DND-41 (cell line): ENCODE measurements around the gene EVL.

Source experiments
- ATAC-seq: fragments of 200-7000 bp; cut with Tn5 transposase; 3 replicates; pipeline ENCODE4 v1.9.1; 2021; ENCODE audit warnings: low read depth; ENCODE audit not compliant: insufficient read depth
- DNase-seq: peaks from one replicate; pipeline ENCODE4 v3.0.0-alpha.2; 2020
- H2AFZ ChIP-seq: 2 replicates; pipeline ENCODE4 v1.6.0; 2012; ENCODE audit warnings: low read depth, low read length
- H3K27ac ChIP-seq: 2 replicates; pipeline ENCODE4 v1.5.1; 2012; ENCODE audit warnings: low read length, inconsistent platforms
- H3K27me3 ChIP-seq: fragments of 200-600 bp; sonication (generic); 2 replicates; pipeline ENCODE4 v1.6.0; 2012; ENCODE audit warnings: low read length, mild to moderate bottlenecking, inconsistent platforms; ENCODE audit not compliant: insufficient read depth, poor library complexity
- H3K36me3 ChIP-seq: 2 replicates; pipeline ENCODE4 v1.5.1; 2012; ENCODE audit warnings: low read length, inconsistent platforms; ENCODE audit not compliant: insufficient read depth
- H3K4me1 ChIP-seq: 2 replicates; pipeline ENCODE4 v1.5.1; 2012; ENCODE audit warnings: mild to moderate bottlenecking, low read length; ENCODE audit not compliant: insufficient read depth
- H3K4me2 ChIP-seq: 2 replicates; pipeline ENCODE4 v1.6.0; 2012; ENCODE audit warnings: mild to moderate bottlenecking, moderate library complexity, low read length, inconsistent platforms; ENCODE audit not compliant: insufficient read depth
- H3K4me3 ChIP-seq, 2 experiments: fragments of 200-600 bp in 1 of 2; shearing (Covaris generic) in 1 of 2; 2 replicates each; pipeline ENCODE4 v1.5.1; 2012 to 2016; ENCODE audit warnings: inconsistent platforms in 2 of 2, low read length in 2 of 2, mild to moderate bottlenecking in 2 of 2, low read depth in 1 of 2, moderate library complexity in 1 of 2
- H3K79me2 ChIP-seq: 2 replicates; pipeline ENCODE4 v1.6.0; 2012; ENCODE audit warnings: low read length, inconsistent platforms; ENCODE audit not compliant: insufficient read depth
- H3K9ac ChIP-seq: 2 replicates; pipeline ENCODE4 v1.6.0; 2012; ENCODE audit warnings: low read depth, mild to moderate bottlenecking, inconsistent platforms, low read length, moderate library complexity
- H3K9me3 ChIP-seq: 2 replicates; pipeline ENCODE4 v1.5.1; 2012; ENCODE audit warnings: low read length, moderate library complexity, mild to moderate bottlenecking, inconsistent platforms; ENCODE audit not compliant: insufficient read depth, severe bottlenecking
- H4K20me1 ChIP-seq: 2 replicates; pipeline ENCODE4 v1.6.0; 2012; ENCODE audit warnings: low read length; ENCODE audit not compliant: insufficient read depth
- EZH2 ChIP-seq: IDR thresholded peaks from 3 replicates; pipeline ENCODE4 v1.6.1; 2012; ENCODE audit warnings: borderline replicate concordance, low read depth, mild to moderate bottlenecking, moderate library complexity, low read length, inconsistent platforms; ENCODE audit not compliant: severe bottlenecking
- TF ChIP-seq, protein P1 (sequence below): IDR thresholded peaks from 2 replicates; pipeline ENCODE4 v1.5.1; 2012; ENCODE audit warnings: borderline replicate concordance, low read length, moderate library complexity, mild to moderate bottlenecking; ENCODE audit not compliant: poor library complexity, severe bottlenecking; ENCODE audit errors: extremely low read depth

The EVL gene

DNA sequence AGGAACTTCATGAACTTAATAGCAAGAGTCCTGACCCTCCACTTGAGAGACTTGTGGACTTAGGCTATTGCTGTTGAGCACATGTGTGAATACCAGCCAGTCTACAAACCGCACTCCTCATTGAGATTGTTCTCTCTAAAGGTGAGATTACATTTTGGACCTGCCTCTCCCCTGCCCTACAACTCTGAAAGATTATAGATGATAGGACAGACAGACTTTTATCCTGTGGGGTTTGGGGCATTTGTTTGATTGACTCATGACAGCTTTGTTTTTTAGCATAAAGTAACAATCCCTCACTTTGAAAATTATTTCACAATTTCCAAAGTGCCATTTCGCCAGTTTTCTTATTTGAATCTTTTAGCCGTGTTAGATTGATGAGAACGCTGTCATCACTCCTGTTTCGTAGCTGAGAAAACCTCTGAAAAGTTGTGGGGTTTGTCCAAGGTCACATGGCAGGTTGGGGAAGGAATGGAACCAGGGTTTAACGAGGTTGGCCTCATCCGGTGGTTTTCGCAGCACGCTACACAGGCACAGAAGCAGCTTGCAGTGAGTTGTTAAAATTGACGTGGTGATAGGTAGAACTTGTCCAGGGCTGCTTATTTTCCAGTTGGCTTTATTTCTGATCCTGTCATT, 836 bp downstream of the EVL start:
- ATAC-seq, result peak; percentile 41
- Histone ChIP-seq H3K4me1 (peaks cover 80% of the 10 kb centered on the region), H3K79me2 (peaks cover 98% of the 10 kb centered on the region), H4K20me1 (no peaks in the 10 kb centered on the region), H2AFZ (no peak overlapping the region), H3K4me3 (peak overlapping the region; percentile 36 to 58), H3K4me2 (peak overlapping the region; percentile 63), H3K27ac (peak overlapping the region; percentile 90), H3K36me3 (peaks cover 41% of the 10 kb centered on the region), H3K9ac (peak overlapping the region; percentile 78), H3K27me3 (no peaks in the 10 kb centered on the region), H3K9me3 (no peaks in the 10 kb centered on the region)
- TF ChIP-seq EZH2, result no peak
- TF ChIP-seq, protein P1, sequence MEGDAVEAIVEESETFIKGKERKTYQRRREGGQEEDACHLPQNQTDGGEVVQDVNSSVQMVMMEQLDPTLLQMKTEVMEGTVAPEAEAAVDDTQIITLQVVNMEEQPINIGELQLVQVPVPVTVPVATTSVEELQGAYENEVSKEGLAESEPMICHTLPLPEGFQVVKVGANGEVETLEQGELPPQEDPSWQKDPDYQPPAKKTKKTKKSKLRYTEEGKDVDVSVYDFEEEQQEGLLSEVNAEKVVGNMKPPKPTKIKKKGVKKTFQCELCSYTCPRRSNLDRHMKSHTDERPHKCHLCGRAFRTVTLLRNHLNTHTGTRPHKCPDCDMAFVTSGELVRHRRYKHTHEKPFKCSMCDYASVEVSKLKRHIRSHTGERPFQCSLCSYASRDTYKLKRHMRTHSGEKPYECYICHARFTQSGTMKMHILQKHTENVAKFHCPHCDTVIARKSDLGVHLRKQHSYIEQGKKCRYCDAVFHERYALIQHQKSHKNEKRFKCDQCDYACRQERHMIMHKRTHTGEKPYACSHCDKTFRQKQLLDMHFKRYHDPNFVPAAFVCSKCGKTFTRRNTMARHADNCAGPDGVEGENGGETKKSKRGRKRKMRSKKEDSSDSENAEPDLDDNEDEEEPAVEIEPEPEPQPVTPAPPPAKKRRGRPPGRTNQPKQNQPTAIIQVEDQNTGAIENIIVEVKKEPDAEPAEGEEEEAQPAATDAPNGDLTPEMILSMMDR, result no peak
- DNase-seq, result peak; percentile 89

DNA sequence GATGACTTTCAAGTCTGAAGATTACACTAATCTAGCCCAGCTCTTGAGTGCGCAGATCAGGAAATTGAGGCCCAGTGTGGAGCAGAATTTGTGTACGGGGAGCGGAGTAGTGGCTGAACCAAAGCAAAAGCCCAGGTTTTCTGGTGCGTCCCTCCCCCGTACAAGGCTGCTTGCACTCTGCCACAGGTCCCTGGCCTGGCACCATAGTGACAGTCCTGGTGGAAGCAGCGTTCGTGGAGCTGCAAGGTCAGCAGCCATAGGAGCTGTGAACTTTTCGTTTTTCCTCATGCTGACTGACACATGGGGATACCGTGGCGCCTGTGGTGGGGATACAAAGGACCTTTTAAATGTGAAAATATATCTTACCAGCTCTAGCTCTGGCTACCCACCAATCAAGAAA, 1.7 kb downstream of the EVL start:
- no peaks in the 10 kb centered on the region for H3K9me3 ChIP-seq
- H3K79me2 ChIP-seq, result peaks cover 98% of the 10 kb centered on the region
- TF ChIP-seq, protein P1, result no peak
- no peak for TF ChIP-seq EZH2
- peak overlapping the region; percentile 36 to 58 for H3K4me3 ChIP-seq
- no peaks in the 10 kb centered on the region for H3K27me3 ChIP-seq
- peak overlapping the region; percentile 90 for H3K27ac ChIP-seq
- H2AFZ ChIP-seq, result no peak overlapping the region
- peak; percentile 62 for DNase-seq
- H3K4me2 ChIP-seq, result peak overlapping the region; percentile 63
- H4K20me1 ChIP-seq, result no peaks in the 10 kb centered on the region
- peaks cover 44% of the 10 kb centered on the region for H3K36me3 ChIP-seq
- peak overlapping the region; percentile 78 for H3K9ac ChIP-seq
- peaks cover 80% of the 10 kb centered on the region for H3K4me1 ChIP-seq
- no peak for ATAC-seq

DNA sequence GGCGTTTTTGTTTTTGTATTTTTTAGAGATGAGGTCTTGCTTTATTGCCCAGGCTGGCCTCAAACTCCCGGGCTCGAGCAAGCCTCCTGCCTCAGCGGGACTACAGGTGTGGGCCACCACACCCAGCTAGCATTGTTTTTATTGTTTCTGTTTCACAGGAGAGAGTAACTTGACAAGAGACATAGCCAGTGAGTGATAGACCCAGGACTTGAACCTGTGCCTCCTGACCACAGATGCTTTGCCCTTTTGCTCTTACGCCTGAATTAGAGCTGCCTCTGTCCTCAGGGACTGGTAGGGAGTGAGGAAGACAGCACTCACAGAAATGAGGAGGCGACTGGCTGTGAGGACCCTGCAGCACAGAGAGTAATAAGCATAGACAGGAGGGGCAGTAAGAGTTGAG, 2.3 kb downstream of the EVL start:
- peak overlapping the region; percentile 63 for H3K4me2 ChIP-seq
- H4K20me1 ChIP-seq, result no peaks in the 10 kb centered on the region
- DNase-seq (peak; percentile 51), ATAC-seq (no peak)
- H3K79me2 ChIP-seq, result peaks cover 98% of the 10 kb centered on the region
- no peak for TF ChIP-seq EZH2
- TF ChIP-seq, protein P1, result no peak
- no peak overlapping the region for H2AFZ ChIP-seq
- no peaks in the 10 kb centered on the region for H3K9me3 ChIP-seq
- H3K4me1 ChIP-seq, result peaks cover 80% of the 10 kb centered on the region
- peak overlapping the region; percentile 78 for H3K9ac ChIP-seq
- H3K4me3 ChIP-seq, result peak overlapping the region; percentile 36 to 58; a peak in 3 of 4 replicates
- no peaks in the 10 kb centered on the region for H3K27me3 ChIP-seq
- H3K27ac ChIP-seq, result peak overlapping the region; percentile 90
- peaks cover 49% of the 10 kb centered on the region for H3K36me3 ChIP-seq
